H54 (cell line): Measurements from ENCODE around the gene SCTR.

ENCODE experiments used
- DNase-seq: peaks from one replicate; pipeline ENCODE4 v3.0.0; 2011; ENCODE audit warnings: low spot score, mixed read lengths; ENCODE audit not compliant: insufficient read length
- FAIRE-seq: peaks from 3 replicates; lab custom pipeline; 2011; peaks lifted over from hg19 to GRCh38; lab: Jason Lieb, UNC
- POLR2A ChIP-seq: IDR thresholded peaks from 2 replicates; pipeline ENCODE4 v1.6.1; 2011; ENCODE audit warnings: low read depth, mild to moderate bottlenecking, low read length

SCTR gene

DNA sequence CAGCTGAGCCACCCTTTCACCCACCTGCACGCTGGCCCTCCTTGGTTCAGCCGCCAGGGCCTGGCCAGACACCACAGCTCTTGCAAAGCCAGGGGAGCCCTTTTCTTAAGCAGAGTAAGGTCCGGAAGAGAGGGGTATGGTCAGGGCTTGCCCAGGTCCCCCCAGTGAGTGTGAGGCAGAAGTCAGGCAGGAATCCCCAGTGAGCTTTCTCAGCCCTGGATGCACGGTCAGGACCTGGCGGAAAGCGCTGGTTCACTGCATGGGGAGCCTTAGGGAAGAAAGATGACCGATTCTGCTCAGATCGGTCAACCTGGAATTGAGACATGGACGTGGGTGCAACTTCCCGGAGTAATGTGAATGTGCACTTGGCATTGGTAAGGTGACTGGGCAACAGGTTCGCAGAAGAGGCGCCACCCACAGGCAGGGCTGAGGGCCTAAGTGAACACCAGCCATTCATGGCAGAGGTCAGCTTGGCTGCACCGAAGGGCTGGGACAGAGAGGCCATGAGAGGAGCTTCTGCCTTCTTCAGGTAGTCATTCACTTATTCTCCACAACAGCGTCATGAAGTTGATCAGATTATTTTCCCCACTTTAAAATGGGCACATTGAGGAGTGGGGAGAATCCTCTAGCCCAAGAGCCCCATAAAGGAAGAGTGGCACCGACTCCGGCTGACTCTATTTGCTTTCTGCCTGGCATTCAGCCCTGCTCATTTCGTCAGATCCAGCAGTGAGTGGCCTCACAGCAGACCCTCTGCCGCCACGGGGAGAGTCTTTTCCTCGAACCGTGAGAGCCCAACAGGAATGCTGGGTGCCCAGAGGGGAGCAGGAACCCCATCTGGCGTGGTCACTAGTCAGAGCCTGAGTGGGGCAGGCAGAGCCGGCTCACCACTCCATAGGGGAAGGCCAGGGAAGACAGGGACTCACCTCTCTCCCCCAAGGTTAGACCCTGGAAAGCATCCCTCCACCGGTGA lies 35.8 kb downstream of the SCTR start:
- DNase-seq = no peak
- no peak for TF ChIP-seq POLR2A
- FAIRE-seq = no peak

DNA sequence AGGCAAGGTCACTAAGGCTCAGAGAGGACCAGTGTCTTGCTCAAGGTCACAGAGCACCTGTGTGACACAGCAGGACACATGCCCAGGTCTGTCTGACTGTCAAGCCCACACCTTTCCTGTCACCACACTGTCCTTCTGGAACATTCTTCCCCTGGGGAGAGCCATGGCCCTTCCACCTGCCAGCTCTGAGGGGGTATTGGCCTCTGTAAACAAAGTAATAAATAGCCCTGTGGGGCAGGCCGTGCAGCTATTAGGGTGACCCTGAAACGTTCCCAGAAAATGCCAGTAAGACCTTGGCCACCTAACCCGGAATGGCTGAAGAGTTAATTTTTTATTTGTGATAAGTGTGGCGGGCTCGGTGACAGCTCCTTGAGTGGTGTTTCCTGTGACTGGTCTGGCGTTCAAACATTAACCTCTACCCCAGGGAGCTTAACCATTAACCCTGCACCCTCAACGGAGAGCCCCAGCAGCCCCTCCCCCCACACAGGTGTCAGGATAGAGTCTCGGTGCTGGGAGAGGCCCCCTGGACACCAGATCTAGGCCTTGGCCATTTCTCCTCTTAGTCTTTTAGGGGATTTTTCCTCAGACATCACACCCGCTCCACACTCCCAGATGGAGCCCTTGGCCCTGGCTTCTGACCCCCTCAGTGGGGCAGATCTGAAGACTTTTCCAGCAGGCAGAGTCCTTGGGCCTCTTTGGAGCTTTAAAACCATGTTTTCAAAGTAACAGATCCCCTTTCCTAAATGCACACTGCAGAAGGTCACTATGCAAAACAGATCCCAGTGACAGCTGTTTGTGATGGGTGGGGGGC lies 36.6 kb downstream of the SCTR start:
- no peak for TF ChIP-seq POLR2A
- FAIRE-seq = no peak
- no peak for DNase-seq

DNA sequence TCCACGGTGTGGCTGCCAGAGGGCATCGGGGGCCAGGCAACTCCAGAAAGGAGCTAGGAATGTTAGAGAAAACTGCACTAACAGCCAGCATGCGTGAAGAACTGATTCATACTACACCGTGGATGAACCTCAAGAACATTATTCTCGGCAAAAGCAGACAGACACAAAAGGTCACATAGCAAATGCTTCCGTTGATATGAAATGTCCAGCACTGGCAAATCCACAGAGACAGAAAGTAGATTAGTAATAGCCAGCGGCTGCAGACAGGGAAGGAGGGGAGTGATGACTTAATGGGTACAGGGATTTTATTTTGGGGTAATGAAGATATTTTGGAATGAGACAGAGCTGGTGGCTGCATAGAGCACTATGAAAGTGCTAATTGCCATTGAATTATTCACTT lies 37.4 kb downstream of the SCTR start:
- FAIRE-seq (no peak), DNase-seq (no peak)

GRCh38 chr2:119486196-119486827 lies 38.0 kb downstream of the SCTR start:
- no peak for TF ChIP-seq POLR2A
- no peak for FAIRE-seq
- no peak for DNase-seq

More for the DNA sequence above, 37.4 kb downstream of the SCTR start:
- no peak for TF ChIP-seq POLR2A

DNA sequence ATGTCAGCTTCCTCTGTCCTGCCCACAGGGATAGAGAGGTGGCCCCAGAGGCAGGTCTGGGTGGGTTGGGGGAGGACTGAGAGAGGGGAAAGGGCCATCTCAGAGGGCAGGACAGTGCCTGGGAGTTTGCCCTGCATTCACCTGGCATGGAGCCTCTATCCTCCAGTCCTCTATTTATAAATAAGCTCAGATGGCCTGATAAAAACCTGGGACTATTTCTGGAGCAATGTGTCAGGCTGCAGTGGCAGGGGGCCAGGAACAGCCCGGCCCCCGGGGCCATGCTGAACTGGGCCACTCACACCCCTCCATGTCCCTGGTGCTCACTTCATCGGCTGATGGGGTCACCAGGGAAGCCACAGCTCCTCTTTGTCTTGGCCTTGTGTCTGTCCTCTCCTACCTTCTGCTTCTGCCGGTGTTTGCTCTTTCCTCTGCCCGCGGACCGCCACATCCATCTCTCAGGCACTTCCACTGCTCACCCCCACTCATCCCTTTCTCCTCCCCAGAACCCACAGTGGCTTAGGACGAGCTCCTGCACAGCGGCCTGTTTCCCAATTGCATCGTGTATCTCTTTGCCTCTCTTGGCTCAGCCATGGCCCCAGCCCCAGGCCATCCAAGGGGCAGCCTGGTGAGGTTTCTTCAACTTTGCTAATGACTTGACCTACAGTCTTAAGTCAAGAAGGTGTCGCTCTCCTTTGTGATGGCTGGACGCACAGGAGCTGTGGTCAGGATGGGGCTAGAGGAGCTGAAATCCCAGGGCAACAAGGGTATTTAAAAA lies 38.8 kb downstream of the SCTR start:
- DNase-seq (no peak), FAIRE-seq (no peak)
- TF ChIP-seq POLR2A = no peak

DNA sequence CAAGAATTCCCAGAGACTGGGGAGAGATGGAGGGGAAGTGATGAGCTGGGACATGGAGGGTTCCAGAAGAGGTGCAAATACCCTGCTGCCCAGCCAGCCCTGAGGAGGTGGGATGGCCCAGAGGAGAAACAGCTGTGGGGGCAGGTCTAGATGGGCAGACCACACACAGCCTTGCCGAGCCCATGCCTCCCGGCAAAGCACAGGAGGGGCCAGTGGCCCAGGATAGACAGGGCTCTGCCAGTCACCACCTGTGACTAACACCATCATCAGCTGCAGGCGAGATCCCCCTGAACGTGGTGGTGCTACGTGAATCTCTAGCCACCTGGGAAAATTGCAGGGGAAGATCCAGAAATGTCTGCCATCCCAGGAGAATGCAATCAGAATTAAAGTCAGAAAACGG lies 39.4 kb downstream of the SCTR start:
- TF ChIP-seq POLR2A = no peak
- DNase-seq (no peak), FAIRE-seq (no peak)

- FAIRE-seq (no peak), DNase-seq (no peak)
- no peak for TF ChIP-seq POLR2A
These were observed 40.2 kb downstream of the SCTR start for GRCh38 chr2:119483896-119484718.

GRCh38 chr2:119483395-119483753 lies 40.9 kb downstream of the SCTR start:
- no peak for TF ChIP-seq POLR2A
- DNase-seq (no peak), FAIRE-seq (no peak)

GRCh38 chr2:119482481-119483394 lies 41.5 kb downstream of the SCTR start:
- DNase-seq = no peak
- no peak for FAIRE-seq
- TF ChIP-seq POLR2A = no peak

DNA sequence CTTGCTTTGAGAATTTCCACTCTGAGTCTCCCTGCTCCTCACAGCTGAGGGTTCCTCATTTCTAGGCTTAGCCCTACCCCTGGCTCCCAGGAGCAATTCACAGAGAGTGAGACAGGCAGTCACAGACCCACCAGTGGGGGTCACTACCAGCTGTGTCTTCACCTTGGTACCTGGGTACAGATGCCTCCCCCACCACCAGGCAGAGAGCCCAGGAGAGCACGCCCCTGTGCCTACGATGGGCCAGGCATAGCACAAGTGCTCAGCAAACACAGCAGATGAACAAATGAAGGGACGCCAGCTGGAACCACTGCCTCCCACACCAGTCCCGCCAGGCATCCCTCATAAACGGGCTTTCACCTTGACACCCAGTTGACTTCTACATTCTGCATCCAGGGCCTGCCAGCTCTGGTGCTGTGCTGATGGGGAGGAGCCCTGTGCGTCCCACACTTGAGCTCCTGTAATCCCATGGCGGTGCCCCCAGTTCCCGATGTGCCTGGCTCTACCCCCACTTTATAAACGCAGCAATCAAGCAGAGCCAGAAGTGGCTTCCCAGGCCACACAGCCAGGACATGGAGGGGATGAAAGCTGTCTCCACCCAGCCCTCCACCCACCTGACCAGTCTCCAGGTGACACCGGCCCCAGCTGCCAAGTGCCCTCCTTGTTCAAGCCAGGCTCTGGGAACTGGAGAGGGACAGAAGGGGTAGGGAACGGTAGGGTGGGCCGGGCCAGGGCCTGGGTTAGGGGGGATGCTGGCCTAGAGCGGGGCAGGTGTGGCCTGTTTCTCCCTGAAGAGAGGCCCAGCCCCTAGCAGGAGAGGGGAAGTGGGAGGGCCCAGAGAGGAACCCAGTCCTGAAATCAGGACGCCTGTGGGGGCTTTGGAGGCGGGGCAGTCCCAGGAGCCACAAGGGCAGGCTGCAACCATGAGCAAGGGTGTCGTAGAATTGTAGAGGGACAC lies 42.5 kb downstream of the SCTR start:
- FAIRE-seq (no peak), DNase-seq (no peak)
- TF ChIP-seq POLR2A = no peak
